ENCODE results near the gene S100A1.

- no peak for TF ChIP-seq RELA (CRISPR knock-in tag; IDR thresholded peaks at IDR 0.05)
- no peak for TF ChIP-seq NFRKB (IDR thresholded peaks at IDR 0.05)
- no peak for TF ChIP-seq SMAD3 (CRISPR knock-in tag; IDR thresholded peaks at IDR 0.05)
- no peak for TF ChIP-seq PHF20 (CRISPR knock-in tag; IDR thresholded peaks at IDR 0.05)
- TF ChIP-seq, protein P1, sequence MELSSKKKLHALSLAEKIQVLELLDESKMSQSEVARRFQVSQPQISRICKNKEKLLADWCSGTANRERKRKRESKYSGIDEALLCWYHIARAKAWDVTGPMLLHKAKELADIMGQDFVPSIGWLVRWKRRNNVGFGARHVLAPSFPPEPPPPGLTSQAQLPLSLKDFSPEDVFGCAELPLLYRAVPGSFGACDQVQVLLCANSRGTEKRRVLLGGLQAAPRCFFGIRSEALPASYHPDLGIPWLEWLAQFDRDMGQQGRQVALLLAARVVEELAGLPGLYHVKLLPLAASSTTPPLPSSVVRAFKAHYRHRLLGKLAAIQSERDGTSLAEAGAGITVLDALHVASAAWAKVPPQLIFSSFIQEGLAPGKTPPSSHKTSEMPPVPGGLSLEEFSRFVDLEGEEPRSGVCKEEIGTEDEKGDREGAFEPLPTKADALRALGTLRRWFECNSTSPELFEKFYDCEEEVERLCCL (CRISPR knock-in tag; IDR thresholded peaks at IDR 0.05; ENCODE audit: borderline replicate concordance): no peak
- no peak for TF ChIP-seq ZSCAN30 (CRISPR knock-in tag; IDR thresholded peaks at IDR 0.05)
- TF ChIP-seq, protein P2, sequence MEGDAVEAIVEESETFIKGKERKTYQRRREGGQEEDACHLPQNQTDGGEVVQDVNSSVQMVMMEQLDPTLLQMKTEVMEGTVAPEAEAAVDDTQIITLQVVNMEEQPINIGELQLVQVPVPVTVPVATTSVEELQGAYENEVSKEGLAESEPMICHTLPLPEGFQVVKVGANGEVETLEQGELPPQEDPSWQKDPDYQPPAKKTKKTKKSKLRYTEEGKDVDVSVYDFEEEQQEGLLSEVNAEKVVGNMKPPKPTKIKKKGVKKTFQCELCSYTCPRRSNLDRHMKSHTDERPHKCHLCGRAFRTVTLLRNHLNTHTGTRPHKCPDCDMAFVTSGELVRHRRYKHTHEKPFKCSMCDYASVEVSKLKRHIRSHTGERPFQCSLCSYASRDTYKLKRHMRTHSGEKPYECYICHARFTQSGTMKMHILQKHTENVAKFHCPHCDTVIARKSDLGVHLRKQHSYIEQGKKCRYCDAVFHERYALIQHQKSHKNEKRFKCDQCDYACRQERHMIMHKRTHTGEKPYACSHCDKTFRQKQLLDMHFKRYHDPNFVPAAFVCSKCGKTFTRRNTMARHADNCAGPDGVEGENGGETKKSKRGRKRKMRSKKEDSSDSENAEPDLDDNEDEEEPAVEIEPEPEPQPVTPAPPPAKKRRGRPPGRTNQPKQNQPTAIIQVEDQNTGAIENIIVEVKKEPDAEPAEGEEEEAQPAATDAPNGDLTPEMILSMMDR (CRISPR knock-in tag; IDR thresholded peaks at IDR 0.05): no peak
- no peak for TF ChIP-seq FOXO1 (CRISPR knock-in tag; IDR thresholded peaks at IDR 0.05)
- TF ChIP-seq NCOA1 (CRISPR knock-in tag; IDR thresholded peaks at IDR 0.05): no peak
- TF ChIP-seq PAF1 (CRISPR knock-in tag; IDR thresholded peaks at IDR 0.05): no peak
- no peak for TF ChIP-seq MED8 (CRISPR knock-in tag; IDR thresholded peaks at IDR 0.05; ENCODE audit: insufficient replicate concordance)
- TF ChIP-seq, protein P3, sequence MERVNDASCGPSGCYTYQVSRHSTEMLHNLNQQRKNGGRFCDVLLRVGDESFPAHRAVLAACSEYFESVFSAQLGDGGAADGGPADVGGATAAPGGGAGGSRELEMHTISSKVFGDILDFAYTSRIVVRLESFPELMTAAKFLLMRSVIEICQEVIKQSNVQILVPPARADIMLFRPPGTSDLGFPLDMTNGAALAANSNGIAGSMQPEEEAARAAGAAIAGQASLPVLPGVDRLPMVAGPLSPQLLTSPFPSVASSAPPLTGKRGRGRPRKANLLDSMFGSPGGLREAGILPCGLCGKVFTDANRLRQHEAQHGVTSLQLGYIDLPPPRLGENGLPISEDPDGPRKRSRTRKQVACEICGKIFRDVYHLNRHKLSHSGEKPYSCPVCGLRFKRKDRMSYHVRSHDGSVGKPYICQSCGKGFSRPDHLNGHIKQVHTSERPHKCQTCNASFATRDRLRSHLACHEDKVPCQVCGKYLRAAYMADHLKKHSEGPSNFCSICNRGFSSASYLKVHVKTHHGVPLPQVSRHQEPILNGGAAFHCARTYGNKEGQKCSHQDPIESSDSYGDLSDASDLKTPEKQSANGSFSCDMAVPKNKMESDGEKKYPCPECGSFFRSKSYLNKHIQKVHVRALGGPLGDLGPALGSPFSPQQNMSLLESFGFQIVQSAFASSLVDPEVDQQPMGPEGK (CRISPR knock-in tag; IDR thresholded peaks at IDR 0.05): no peak
- TF ChIP-seq EZH2 (conservative IDR thresholded peaks at IDR 0.05; ENCODE audit: low read depth, low read length): no peak
- no peak for TF ChIP-seq ZMAT3 (CRISPR knock-in tag; conservative IDR thresholded peaks at IDR 0.05)
Measured at GRCh38 chr1:153628638-153629342, 556 bp downstream of the S100A1 start.
